OCI-LY1 (cell line): ENCODE measurements around the gene ICA1.
A peak's percentile ranks its signal among the peaks of the same experiment; 100 is the strongest.

Source experiments
- H2AFZ ChIP-seq: fragments of 200-600 bp; sonication (generic), shearing (Covaris generic); 2 replicates; pipeline ENCODE4 v1.6.0; 2014; ENCODE audit warnings: antibody characterized with exemption, mild to moderate bottlenecking, low read length
- H3F3A ChIP-seq: fragments of 200-600 bp; sonication (generic), shearing (Covaris generic); 2 replicates; pipeline ENCODE4 v1.6.0; 2014; ENCODE audit warnings: mild to moderate bottlenecking, antibody characterized with exemption, low read length, moderate library complexity; ENCODE audit not compliant: insufficient read depth
- H3K27ac ChIP-seq: fragments of 200-600 bp; sonication (generic); 2 replicates; pipeline ENCODE4 v1.5.1; 2014; ENCODE audit warnings: low read length, mixed run types, mild to moderate bottlenecking, low read depth; ENCODE audit not compliant: poor library complexity, severe bottlenecking
- H3K27me3 ChIP-seq: fragments of 200-600 bp; sonication (generic); 2 replicates; pipeline ENCODE4 v1.6.0; 2014; ENCODE audit warnings: antibody characterized with exemption, mild to moderate bottlenecking, low read length, moderate library complexity; ENCODE audit not compliant: insufficient read depth
- H3K36me3 ChIP-seq: fragments of 200-600 bp; sonication (generic); 2 replicates; pipeline ENCODE4 v1.6.1; 2014; ENCODE audit warnings: mild to moderate bottlenecking, antibody characterized with exemption, low read length, moderate library complexity, mixed read lengths; ENCODE audit not compliant: insufficient read depth
- H3K4me1 ChIP-seq: fragments of 200-600 bp; sonication (generic); 2 replicates; pipeline ENCODE4 v1.5.1; 2014; ENCODE audit warnings: mild to moderate bottlenecking, low read length, moderate library complexity; ENCODE audit not compliant: insufficient read depth, severe bottlenecking
- H3K4me2 ChIP-seq: fragments of 200-600 bp; sonication (generic), shearing (Covaris generic); 2 replicates; pipeline ENCODE4 v1.6.1; 2014; ENCODE audit warnings: low read length
- H3K4me3 ChIP-seq: fragments of 200-600 bp; sonication (generic); 2 replicates; pipeline ENCODE4 v1.5.1; 2014; ENCODE audit warnings: low read length, low read depth, mild to moderate bottlenecking, mixed read lengths; ENCODE audit not compliant: poor library complexity, severe bottlenecking
- H3K79me2 ChIP-seq: fragments of 200-600 bp; shearing (Covaris generic); 2 replicates; pipeline ENCODE4 v1.6.1; 2016; ENCODE audit warnings: mixed run types, low read length, mixed read lengths; ENCODE audit not compliant: insufficient read depth
- H3K9ac ChIP-seq: fragments of 200-600 bp; sonication (generic), shearing (Covaris generic); 2 replicates; pipeline ENCODE4 v1.6.1; 2014; ENCODE audit warnings: mild to moderate bottlenecking, low read length, mixed read lengths
- H3K9me2 ChIP-seq: fragments of 200-600 bp; sonication (generic), shearing (Covaris generic); 2 replicates; pipeline ENCODE4 v1.6.1; 2014; ENCODE audit warnings: low read depth, mild to moderate bottlenecking, low read length, mixed read lengths
- H3K9me3 ChIP-seq: fragments of 200-600 bp; shearing (Covaris generic); 2 replicates; pipeline ENCODE4 v1.6.1; 2014; ENCODE audit warnings: low read length, mixed read lengths
- H4K20me1 ChIP-seq: fragments of 200-600 bp; sonication (generic), shearing (Covaris generic); 2 replicates; pipeline ENCODE4 v1.6.0; 2016; ENCODE audit warnings: mild to moderate bottlenecking, low read length; ENCODE audit not compliant: insufficient read depth
- CTCF ChIP-seq: fragments of 200-600 bp; sonication (generic), shearing (Covaris generic); IDR thresholded peaks from 2 replicates; pipeline ENCODE4 v1.5.1; 2017; ENCODE audit warnings: mild to moderate bottlenecking, antibody characterized with exemption, low read length, moderate library complexity, mixed read lengths
- EZH2 ChIP-seq: fragments of 200-600 bp; sonication (generic), shearing (Covaris generic); IDR thresholded peaks from 2 replicates; pipeline ENCODE4 v1.8.0; 2017; ENCODE audit warnings: borderline replicate concordance, mixed run types, mild to moderate bottlenecking, antibody characterized with exemption, low read length, moderate library complexity, mixed read lengths

Gene ICA1

GRCh38 chr7:8130663-8131062 is 131.3 kb downstream of the ICA1 start:
- H3K36me3 ChIP-seq = no peaks in the 10 kb centered on the region
- no peaks in the 10 kb centered on the region for H3F3A ChIP-seq
- H3K27me3 ChIP-seq = no peaks in the 10 kb centered on the region
- no peak overlapping the region for H3K4me3 ChIP-seq
- no peak overlapping the region for H3K4me2 ChIP-seq
- H3K79me2 ChIP-seq = no peaks in the 10 kb centered on the region
- H3K4me1 ChIP-seq = peaks cover 52% of the 10 kb centered on the region
- H3K9ac ChIP-seq = no peak overlapping the region
- no peaks in the 10 kb centered on the region for H3K9me2 ChIP-seq
- H3K27ac ChIP-seq = no peak overlapping the region
- TF ChIP-seq EZH2 (no peak), CTCF (no peak)
- no peaks in the 10 kb centered on the region for H3K9me3 ChIP-seq
- H2AFZ ChIP-seq = no peak overlapping the region
- no peaks in the 10 kb centered on the region for H4K20me1 ChIP-seq

- Histone ChIP-seq H3K9ac (peak overlapping the region; percentile 18; the same call in 1 of the 2 replicates), H3K4me1 (peaks cover 55% of the 10 kb centered on the region), H3K36me3 (no peaks in the 10 kb centered on the region), H3K9me3 (no peaks in the 10 kb centered on the region), H3K9me2 (no peaks in the 10 kb centered on the region), H3K27ac (peak overlapping the region; percentile 47), H3K79me2 (no peaks in the 10 kb centered on the region), H3K27me3 (no peaks in the 10 kb centered on the region), H2AFZ (no peak overlapping the region), H3K4me3 (no peak overlapping the region), H3F3A (no peaks in the 10 kb centered on the region), H3K4me2 (peak overlapping the region; percentile 50; the same call in 1 of the 2 replicates), H4K20me1 (no peaks in the 10 kb centered on the region)
- TF ChIP-seq EZH2 (no peak), CTCF (no peak)
Measured at GRCh38 chr7:8129318-8129659, 132.7 kb downstream of the ICA1 start.

- no peak for TF ChIP-seq CTCF
- no peak for TF ChIP-seq EZH2
- Histone ChIP-seq H3K27ac (peak overlapping the region; percentile 47), H3K9me2 (no peaks in the 10 kb centered on the region), H4K20me1 (no peaks in the 10 kb centered on the region), H3F3A (no peaks in the 10 kb centered on the region), H2AFZ (peak overlapping the region; percentile 76), H3K4me3 (no peak overlapping the region), H3K36me3 (no peaks in the 10 kb centered on the region), H3K79me2 (no peaks in the 10 kb centered on the region), H3K4me2 (peak overlapping the region; percentile 50), H3K9ac (peak overlapping the region; percentile 18; the same call in 1 of the 2 replicates), H3K27me3 (no peaks in the 10 kb centered on the region), H3K4me1 (peaks cover 49% of the 10 kb centered on the region), H3K9me3 (no peaks in the 10 kb centered on the region)
Measured at GRCh38 chr7:8128449-8129317, 133.3 kb downstream of the ICA1 start.
